GM12891 (cell line): ENCODE data around the gene VPS13D.

ENCODE experiments used
- POLR2A ChIP-seq: IDR thresholded peaks from 2 replicates; pipeline ENCODE4 v1.6.1; 2011; ENCODE audit warnings: low read depth, low read length, control low read depth
- POLR2AphosphoS5 ChIP-seq: IDR thresholded peaks from 2 replicates; pipeline ENCODE4 v1.6.1; 2011; ENCODE audit warnings: low read depth, low read length, control low read depth
- POU2F2 ChIP-seq: IDR thresholded peaks from 2 replicates; pipeline ENCODE4 v1.6.1; 2011; ENCODE audit warnings: low read depth, mild to moderate bottlenecking, control low read depth, low read length, moderate library complexity
- SPI1 ChIP-seq: IDR thresholded peaks from 2 replicates; pipeline ENCODE4 v1.6.1; 2011; ENCODE audit warnings: low read depth, low read length, control low read depth

- TF ChIP-seq POLR2A, result no peak
- no peak for TF ChIP-seq POLR2AphosphoS5
- no peak for TF ChIP-seq POU2F2
- no peak for TF ChIP-seq SPI1
These were observed 203.7 kb downstream of the VPS13D start for GRCh38 chr1:12433323-12434053.
